Parathyroid adenoma (tissue), 2 donors: ENCODE results near the gene SLC1A2.

ENCODE experiments used
- H2AFZ ChIP-seq: fragments of 300-600 bp; sonication (generic); one replicate; pipeline ENCODE4 v1.7.0; 2017; ENCODE audit warnings: antibody characterized with exemption, mild to moderate bottlenecking
- H3K27ac ChIP-seq: fragments of 300-600 bp; sonication (generic); one replicate; pipeline ENCODE4 v1.7.0; 2017
- H3K27me3 ChIP-seq: fragments of 300-600 bp; sonication (generic); one replicate; pipeline ENCODE4 v1.7.0; 2017; ENCODE audit warnings: low read length; ENCODE audit not compliant: control insufficient read depth, insufficient read depth
- H3K36me3 ChIP-seq: fragments of 300-600 bp; sonication (generic); one replicate; pipeline ENCODE4 v1.7.0; 2017; ENCODE audit warnings: low read length; ENCODE audit not compliant: control insufficient read depth, insufficient read depth
- H3K4me1 ChIP-seq: fragments of 300-600 bp; sonication (generic); one replicate; pipeline ENCODE4 v1.7.0; 2017; ENCODE audit warnings: control low read depth
- H3K4me2 ChIP-seq: fragments of 300-600 bp; sonication (generic); one replicate; pipeline ENCODE4 v1.7.0; 2017; ENCODE audit warnings: low read length
- H3K4me3 ChIP-seq: fragments of 300-600 bp; sonication (generic); one replicate; pipeline ENCODE4 v1.7.0; 2017; ENCODE audit warnings: low read depth, low read length
- H3K79me2 ChIP-seq: fragments of 300-600 bp; sonication (generic); one replicate; pipeline ENCODE4 v1.7.0; 2017; ENCODE audit warnings: control low read depth
- H3K9ac ChIP-seq: fragments of 300-600 bp; sonication (generic); one replicate; pipeline ENCODE4 v1.7.0; 2017; ENCODE audit warnings: mild to moderate bottlenecking
- H3K9me3 ChIP-seq: fragments of 300-600 bp; sonication (generic); one replicate; pipeline ENCODE4 v1.7.0; 2017; ENCODE audit warnings: low read length; ENCODE audit not compliant: control insufficient read depth
- CTCF ChIP-seq: fragments of 300-600 bp; sonication (generic); IDR thresholded peaks from one replicate; pipeline ENCODE4 v1.7.0; 2017; ENCODE audit warnings: antibody characterized with exemption, mild to moderate bottlenecking
- donor health status: primary hyperparathyroidism.

Gene SLC1A2

GRCh38 chr11:35293699-35294098 is 125.7 kb downstream of the SLC1A2 start:
- H3K4me1 ChIP-seq, result no peaks in the 10 kb centered on the region
- no peaks in the 10 kb centered on the region for H3K36me3 ChIP-seq
- no peak overlapping the region for H3K9ac ChIP-seq
- no peak overlapping the region for H3K27ac ChIP-seq
- H3K79me2 ChIP-seq, result no peaks in the 10 kb centered on the region
- H3K4me2 ChIP-seq, result no peak overlapping the region
- no peaks in the 10 kb centered on the region for H3K27me3 ChIP-seq
- H3K4me3 ChIP-seq, result no peak overlapping the region
- no peak for TF ChIP-seq CTCF
- no peaks in the 10 kb centered on the region for H3K9me3 ChIP-seq
- no peak overlapping the region for H2AFZ ChIP-seq

GRCh38 chr11:35293035-35293434 is 126.3 kb downstream of the SLC1A2 start:
- no peaks in the 10 kb centered on the region for H3K4me1 ChIP-seq
- no peak overlapping the region for H3K9ac ChIP-seq
- no peaks in the 10 kb centered on the region for H3K9me3 ChIP-seq
- no peaks in the 10 kb centered on the region for H3K79me2 ChIP-seq
- H3K27me3 ChIP-seq, result no peaks in the 10 kb centered on the region
- no peaks in the 10 kb centered on the region for H3K36me3 ChIP-seq
- no peak for TF ChIP-seq CTCF
- no peak overlapping the region for H3K4me2 ChIP-seq
- H3K27ac ChIP-seq, result no peak overlapping the region
- no peak overlapping the region for H2AFZ ChIP-seq
- no peak overlapping the region for H3K4me3 ChIP-seq

GRCh38 chr11:35292279-35292678 is 127.1 kb downstream of the SLC1A2 start:
- Histone ChIP-seq H3K9me3 (no peaks in the 10 kb centered on the region), H3K27ac (no peak overlapping the region), H3K4me1 (no peaks in the 10 kb centered on the region), H3K4me3 (no peak overlapping the region), H3K79me2 (no peaks in the 10 kb centered on the region), H2AFZ (no peak overlapping the region), H3K27me3 (no peaks in the 10 kb centered on the region), H3K4me2 (no peak overlapping the region), H3K9ac (no peak overlapping the region), H3K36me3 (no peaks in the 10 kb centered on the region)
- no peak for TF ChIP-seq CTCF

- no peaks in the 10 kb centered on the region for H3K9me3 ChIP-seq
- H3K4me3 ChIP-seq, result no peak overlapping the region
- H3K36me3 ChIP-seq, result no peaks in the 10 kb centered on the region
- H2AFZ ChIP-seq, result no peak overlapping the region
- H3K4me1 ChIP-seq, result no peaks in the 10 kb centered on the region
- H3K79me2 ChIP-seq, result no peaks in the 10 kb centered on the region
- H3K4me2 ChIP-seq, result no peak overlapping the region
- no peaks in the 10 kb centered on the region for H3K27me3 ChIP-seq
- no peak overlapping the region for H3K27ac ChIP-seq
- no peak overlapping the region for H3K9ac ChIP-seq
- TF ChIP-seq CTCF, result no peak
Measured at GRCh38 chr11:35290876-35291275, 128.5 kb downstream of the SLC1A2 start.

GRCh38 chr11:35289821-35290220 is 129.5 kb downstream of the SLC1A2 start:
- H3K4me3 ChIP-seq, result no peak overlapping the region
- no peak overlapping the region for H2AFZ ChIP-seq
- H3K4me1 ChIP-seq, result no peaks in the 10 kb centered on the region
- no peak for TF ChIP-seq CTCF
- no peaks in the 10 kb centered on the region for H3K36me3 ChIP-seq
- no peaks in the 10 kb centered on the region for H3K27me3 ChIP-seq
- H3K9ac ChIP-seq, result no peak overlapping the region
- no peaks in the 10 kb centered on the region for H3K9me3 ChIP-seq
- no peaks in the 10 kb centered on the region for H3K79me2 ChIP-seq
- no peak overlapping the region for H3K4me2 ChIP-seq
- no peak overlapping the region for H3K27ac ChIP-seq
